GM21528 (cell line): ENCODE data around the gene ZBTB32.
"Not testable (repeated sequence)": the region's sequence is repeated elsewhere in the genome, so short reads cannot be mapped to it uniquely, and the experiment has no call there.

ENCODE experiments used
- ATAC-seq: cut with Tn5 transposase; IDR thresholded peaks from one replicate; pipeline ENCODE4 v1.9.1; 2021; ENCODE audit warnings: mild to moderate bottlenecking, moderate library complexity; ENCODE audit not compliant: unreplicated experiment, low FRiP score

Gene ZBTB32, protein sequence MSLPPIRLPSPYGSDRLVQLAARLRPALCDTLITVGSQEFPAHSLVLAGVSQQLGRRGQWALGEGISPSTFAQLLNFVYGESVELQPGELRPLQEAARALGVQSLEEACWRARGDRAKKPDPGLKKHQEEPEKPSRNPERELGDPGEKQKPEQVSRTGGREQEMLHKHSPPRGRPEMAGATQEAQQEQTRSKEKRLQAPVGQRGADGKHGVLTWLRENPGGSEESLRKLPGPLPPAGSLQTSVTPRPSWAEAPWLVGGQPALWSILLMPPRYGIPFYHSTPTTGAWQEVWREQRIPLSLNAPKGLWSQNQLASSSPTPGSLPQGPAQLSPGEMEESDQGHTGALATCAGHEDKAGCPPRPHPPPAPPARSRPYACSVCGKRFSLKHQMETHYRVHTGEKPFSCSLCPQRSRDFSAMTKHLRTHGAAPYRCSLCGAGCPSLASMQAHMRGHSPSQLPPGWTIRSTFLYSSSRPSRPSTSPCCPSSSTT

DNA sequence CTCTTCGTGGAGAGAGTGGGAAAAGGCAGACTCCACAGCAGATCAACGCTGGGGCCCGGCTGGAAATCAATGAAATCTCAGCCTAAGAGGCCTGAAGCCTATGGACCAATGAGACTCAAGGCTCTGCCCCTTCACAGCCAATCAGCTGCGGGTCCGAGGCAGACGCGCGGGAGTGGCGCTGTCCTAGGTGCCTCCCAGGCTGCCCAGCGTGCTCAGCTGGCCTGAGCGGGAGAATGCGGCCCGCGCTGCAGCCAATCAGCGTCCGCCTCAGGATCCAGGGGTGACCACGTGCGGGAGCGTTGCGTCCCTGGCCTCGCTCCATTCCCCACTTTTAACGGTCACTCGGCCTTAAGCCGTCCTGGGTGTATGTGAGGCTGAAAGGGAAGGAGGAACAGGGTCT is at the start of gene ZBTB32:
Gene ZBTB32 (plus strand): TSS at position 341 of the 400 bp plus-strand sequence. CDS start 10,069 bp downstream, outside the sequence.
- no peak for ATAC-seq

DNA sequence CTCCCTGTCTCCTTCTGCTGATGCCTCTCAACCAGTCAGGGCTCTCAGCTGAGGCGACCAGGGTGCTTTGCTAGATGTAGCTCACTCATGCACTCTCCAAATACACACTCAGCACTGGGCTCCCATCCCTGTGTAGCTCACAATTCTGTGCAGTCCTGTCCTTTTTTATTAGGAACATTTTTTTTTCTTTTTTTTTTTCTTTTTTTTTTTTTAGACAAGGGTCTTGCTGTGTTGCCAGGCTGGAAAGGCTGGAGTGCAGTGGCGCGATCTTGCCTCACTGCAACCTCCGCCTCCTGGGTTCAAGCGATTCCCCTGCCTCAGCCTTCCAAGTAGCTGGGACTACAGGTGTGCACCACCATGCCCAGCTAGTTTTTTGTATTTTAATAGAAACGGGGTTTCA is 49.5 kb upstream of the ZBTB32 start:
- not testable (repeated sequence) for ATAC-seq

DNA sequence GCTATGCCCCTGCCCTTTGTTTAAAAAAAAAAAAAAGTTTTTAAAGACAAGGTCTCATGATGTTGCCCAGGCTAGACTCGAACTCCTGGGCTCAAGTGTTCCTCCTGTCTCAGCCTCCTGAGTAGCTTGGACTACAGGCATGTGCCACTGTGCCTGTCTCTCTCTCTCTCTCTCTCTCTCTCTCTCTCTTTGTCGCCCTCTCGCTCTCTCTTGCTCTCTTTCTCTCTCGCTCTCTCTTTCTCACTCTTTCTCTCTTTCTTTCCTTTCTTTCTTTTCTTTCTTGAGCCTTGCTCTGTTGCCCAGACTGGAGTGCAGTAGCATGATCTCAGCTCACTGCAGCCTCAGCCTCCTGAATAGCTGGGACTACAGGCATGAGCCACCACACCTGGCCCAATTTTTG is 48.8 kb upstream of the ZBTB32 start:
- no peak for ATAC-seq

DNA sequence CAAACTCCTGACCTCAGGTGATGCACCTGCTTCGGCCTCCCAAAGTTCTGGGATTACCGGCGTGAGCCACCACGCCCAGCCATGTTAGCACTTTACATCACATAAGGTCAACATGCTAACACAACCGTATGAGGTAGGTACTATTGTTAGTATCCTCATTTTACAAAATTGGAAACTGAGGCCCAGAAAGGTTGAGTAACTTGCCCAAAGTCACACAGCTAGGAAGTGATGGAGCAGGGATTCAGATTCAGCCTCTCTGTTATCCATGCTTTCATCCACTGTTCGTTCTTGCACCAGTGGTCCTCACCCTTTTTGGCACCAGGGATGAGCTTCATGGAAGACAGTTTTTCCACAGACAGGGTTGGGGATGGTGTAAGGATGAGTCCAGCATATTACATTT is 47.7 kb upstream of the ZBTB32 start:
- ATAC-seq = no peak

DNA sequence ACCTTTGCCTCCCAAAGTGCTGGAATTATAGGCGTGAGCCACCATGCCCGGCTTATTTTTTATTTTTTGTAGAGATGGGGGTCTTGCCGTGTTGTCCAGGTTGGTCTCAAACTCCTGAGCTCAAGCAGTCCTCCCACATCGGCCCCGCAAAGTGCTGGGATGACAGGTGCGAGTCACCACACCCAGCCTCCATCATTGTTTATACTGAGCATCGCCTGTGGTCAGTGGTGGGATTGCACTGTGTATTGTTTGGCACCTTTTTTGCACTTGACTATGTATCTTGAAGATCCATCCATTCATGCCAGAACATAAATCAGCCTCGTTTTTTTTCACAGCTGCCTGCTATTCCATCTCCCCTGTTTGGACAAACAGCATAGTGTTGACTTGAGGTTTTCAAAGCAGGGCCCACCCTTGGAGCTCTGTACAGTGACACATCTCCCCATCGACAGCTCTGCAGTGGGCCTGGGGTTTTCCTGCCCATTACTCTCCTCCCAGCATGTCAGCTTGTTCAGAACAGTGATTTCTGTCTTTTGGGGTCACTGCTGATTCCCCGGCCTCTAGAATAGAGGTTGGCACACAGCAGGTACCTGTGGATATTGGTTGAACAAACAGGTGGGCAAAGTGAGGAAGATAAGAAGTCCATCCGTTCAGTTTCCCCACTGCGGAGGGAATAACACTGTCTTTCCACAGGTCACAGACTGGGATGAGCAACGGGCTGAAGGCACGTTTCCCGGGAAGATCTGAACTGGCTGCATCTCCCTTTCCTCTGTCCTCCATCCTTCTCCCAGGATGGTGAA is 46.3 kb upstream of the ZBTB32 start:
- ATAC-seq = no peak

DNA sequence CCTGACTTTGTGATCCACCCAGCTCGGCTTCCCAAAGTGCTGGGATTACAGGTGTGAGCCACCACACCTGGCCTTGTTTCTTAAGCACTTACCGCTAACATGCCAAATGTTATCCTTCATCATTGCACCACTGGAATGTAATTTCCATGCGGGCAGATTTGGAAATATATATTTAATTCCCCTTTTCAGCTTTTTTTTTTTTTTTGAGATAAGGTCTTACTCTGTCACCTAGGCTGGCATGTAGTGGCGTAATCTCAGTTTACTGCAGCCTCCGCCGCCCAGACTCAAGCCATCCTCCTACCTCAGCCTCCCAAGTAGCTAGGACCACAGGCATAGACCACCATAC is 42.4 kb upstream of the ZBTB32 start:
- no peak for ATAC-seq

DNA sequence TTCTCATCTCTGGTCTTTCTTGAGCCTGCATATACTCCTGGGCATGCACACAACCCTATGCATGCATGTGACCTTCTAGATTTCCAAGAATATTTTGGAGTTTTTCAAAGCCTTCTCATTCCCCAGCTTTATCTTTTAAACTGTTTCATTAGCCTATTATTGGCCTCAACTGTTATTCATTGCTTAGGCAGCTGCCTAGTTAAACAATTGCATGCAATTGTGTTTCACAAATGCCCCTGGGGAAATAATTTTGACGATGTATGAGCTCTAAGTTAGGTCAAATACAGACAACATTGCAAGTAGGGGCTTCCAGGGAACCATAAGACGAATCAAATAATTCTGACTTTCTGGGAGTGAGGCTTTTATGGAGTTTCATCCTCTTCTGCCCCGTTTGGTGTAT is 40.4 kb upstream of the ZBTB32 start:
- ATAC-seq = no peak

DNA sequence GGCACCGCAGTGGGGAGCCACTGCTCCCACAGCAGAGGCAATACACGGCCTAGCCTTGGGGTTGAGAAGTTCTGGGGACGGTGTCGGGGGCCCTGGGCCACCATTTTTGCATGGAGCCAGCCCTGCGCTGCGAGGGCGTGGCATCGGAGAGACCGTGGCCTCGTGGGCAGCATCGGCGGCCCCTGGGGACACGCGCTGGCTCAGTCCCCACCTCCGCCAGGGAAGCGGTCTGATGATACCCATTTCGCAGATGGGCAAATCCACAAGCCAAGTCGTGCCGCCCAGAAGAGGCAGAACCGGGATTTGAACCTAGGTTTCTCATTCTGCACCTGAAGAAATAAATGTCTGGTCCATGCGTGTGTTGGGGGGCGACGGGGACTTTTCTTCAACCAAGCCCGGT is 39.2 kb upstream of the ZBTB32 start:
- no peak for ATAC-seq

DNA sequence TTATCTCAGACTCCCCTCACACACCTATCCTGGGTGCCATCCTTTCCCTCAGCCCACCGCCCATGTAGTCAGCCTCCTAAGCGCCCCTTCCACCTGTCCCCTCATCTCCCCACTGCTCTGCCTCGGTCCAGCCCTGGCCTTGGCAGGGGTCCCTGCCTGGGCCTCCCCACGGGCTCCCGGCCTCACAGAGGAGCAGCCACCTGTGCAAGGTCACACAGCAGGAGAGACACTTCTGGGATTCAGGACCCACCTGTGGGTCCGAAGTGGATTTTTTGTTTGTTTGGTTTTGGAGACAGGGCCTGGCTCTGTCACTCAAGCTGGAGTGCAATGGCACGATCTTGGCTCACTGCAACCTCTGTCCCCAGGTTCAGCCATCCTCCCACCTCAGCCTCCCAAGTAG is 38.8 kb upstream of the ZBTB32 start:
- no peak for ATAC-seq

DNA sequence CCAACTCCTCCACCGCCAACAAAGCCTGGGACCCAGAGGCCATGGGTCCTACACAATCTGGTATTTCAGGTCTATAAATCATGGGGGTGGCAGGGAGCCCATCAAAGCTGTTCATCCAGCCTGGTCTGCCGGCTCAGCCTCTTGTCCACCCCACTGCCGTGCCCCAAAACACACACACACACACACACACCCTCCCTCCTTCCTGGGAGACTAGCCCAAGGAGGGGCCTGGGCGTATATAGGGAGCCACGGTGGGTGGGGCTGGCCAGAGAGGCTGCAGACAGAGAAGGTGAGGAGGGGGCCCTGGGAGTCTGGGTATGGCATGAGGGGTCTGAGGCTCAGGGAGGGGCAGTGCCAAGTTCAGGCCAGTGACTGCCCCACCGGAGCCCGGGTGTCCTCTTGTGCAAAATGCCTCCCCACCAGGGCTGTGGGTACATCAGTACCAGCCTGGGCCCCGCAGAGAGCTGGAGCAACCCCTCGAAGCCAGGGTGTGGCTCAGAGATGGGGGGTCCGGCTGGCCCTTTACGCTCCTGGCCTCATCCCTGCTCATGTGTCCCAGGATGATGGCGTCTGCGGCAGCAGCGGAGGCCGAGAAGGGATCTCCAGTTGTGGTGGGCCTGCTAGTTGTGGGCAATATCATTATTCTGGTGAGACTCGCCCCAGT is 38.0 kb upstream of the ZBTB32 start, which contains the start of gene UPK1A:
Gene UPK1A (plus strand): TSS at position 267 of the 663 bp plus-strand sequence. CDS start 296 bp downstream, at position 563.
- no peak for ATAC-seq

DNA sequence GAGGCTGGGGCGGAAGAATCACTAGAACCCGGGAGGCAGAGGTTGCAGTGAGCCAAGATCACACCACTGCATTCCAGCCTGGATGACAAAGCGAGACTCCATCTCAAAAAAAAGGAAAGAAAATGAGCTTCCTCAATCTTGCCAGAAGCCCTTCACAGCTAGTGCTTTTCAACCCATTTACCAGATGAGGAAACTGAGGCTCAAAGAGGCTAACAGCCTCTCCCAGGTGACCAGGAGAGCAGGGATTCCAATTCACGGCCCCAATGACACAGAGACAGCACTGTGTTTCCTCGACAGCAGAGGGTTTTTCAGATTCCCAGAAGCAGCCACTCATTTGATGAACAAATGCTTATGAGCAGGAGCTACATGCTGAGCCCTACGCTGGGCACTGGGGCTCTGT is 34.8 kb upstream of the ZBTB32 start:
- no peak for ATAC-seq

DNA sequence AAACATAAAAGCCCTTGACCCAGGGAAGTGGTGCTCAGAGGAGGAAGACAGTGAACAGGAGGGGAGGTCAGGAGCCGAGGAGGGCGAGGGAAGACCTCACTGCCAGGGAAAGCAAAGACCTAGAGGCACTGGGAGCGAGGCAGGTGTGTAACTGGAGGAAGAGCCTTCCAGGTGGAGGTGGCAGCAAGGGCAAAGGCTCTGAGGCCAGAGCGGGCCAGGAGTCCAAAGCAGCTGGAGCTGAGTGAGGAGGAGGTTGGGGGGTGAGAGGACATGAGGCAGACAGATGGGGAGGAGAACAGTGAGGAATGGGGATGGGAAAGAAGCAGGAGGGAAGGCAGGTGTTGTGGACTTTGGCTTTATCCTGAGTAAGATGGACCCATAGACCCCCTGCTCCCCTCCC is 34.4 kb upstream of the ZBTB32 start:
- no peak for ATAC-seq

DNA sequence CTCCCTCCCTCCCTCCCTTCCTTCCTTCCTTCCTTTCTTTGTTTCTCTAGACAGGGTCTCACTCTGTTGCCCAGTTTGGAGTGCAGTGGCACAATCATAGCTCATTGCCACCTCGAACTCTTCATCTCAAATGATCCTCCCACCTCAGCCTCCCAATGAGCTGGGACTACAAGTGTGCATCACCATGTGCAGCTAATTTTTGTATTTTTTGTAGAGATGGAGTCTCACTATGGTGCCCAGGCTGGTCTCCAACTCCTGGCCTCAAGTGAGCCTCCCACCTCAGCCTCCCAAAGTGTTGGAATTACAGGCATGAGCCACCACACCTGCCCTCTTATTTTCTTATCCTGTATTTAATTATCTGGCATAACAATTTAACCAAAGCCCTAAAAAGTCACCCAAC is 33.7 kb upstream of the ZBTB32 start:
- no peak for ATAC-seq

DNA sequence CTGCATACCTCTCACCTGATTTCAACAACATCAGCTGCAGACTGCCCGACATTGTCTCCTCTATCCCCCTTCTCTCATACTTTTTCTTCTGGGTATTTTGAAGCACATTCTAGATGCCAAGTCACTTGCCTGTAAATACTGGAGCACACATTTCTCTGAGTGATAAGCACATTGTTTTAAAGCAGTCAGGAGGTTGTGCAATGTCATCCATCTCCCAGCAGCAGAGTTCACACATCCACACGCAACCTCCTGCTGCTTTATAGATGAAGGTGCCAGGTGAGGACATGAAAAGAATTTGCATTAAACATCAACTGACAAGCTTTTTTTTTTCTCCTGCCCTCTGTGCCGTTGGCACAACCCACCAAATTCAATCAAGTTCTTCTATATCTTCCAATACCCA is 32.5 kb upstream of the ZBTB32 start:
- no peak for ATAC-seq

DNA sequence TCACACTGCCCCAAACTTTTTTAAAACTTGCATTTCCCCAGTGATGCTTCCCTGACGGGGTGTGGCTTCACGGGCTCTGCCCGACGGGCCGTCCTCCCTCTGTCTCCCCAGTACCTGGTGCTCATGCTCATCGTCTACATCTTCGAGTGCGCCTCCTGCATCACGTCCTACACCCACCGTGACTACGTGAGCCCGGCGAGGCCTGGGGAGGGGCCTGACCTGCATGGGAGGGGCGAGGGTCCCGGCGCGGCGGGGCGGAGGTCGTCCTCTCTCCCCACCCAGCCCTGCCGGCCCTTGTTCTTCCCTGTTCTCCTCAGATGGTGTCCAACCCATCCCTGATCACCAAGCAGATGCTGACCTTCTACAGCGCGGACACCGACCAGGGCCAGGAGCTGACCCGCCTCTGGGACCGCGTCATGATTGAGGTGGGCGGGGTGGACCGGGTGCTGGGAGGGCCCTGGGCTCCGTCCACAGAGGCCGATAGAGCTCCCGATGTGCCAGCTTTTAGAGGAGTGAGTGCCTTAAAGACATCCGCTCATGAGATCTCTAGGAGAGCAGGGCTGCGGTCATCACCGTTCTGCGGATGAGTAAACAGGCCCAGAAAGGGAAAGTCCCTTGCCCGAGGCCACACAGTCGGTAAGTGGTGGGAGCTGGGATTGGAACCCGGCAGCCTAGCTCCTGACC is 31.1 kb upstream of the ZBTB32 start:
- no peak for ATAC-seq

DNA sequence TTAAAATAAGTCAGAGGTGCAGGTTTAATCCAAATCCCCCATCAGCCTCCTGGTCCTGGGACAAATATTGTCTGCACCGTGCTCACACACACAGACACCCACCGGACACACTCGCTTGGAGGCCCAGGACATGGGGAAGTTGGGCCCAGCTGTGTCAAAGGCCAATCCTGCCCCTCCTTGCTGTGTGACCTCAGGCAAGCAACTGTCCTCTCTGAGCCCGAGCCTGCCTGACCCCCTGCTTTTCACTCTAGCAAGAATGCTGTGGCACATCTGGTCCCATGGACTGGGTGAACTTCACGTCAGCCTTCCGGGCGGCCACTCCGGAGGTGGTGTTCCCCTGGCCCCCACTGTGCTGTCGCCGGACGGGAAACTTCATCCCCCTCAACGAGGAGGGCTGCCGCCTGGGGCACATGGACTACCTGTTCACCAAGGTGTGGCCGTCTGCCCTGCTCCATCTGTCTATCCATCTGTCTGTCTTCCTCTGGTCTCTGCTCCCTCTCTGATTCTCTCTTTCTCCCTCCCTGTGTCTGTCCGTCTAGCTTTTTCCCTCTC is 28.7 kb upstream of the ZBTB32 start:
- no peak for ATAC-seq

DNA sequence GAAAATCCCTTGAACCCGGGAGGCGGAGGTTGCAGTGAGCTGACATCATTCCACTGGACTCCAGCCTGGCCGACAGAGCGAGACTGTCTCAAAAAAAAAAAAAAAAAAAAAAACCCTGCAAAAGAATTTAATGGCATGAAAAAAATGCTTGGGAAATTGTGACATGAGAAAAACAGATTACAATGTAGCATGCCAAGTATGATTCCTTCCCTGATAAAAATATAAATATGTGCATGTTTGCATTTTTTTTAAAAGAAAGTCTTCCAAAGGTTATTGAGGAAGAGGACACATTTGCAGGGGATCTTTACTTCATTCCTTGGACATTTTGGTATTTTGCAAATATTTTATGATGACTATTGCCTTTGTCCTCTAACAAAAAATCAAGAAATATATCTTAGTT is 14.5 kb upstream of the ZBTB32 start:
- ATAC-seq = no peak

DNA sequence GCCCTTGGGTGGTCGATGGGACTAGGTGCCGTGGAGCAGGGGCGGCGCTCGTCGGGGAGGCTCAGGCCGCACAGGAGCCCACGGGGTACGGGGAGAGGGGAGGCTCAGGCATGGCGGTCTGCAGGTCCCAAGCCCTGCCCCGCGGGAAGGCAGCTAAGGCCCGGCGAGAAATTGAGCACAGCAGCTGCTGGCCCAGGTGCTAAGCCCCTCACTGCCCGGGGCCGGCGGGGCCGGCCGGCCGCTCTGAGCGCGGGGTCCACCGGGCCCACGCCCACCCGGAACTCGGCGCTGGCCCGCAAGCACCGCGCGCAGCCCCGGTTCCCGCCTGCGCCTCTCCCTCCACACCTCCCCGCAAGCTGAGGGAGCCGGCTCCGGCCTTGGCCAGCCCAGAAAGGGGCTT is 13.3 kb upstream of the ZBTB32 start:
- not testable (repeated sequence) for ATAC-seq

DNA sequence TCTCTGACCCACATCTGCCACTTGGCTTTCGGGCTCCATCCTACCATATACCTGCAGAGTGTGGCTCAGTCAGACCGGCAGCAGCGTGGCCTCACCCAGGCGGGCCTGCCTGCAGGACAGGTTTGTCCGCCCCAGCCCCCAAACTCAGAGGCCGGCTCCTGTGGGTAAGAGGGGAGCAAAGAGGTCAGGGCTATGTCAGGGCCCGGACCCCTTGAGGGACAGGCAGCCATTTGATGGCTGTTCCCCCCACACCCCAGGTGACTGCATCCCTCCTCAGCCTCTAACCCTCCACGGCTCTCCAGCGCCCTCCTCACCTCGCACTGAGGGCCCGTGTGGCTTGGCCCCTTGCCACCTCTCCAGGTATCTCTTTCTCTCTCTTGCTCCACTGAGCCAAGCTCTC is 12.3 kb upstream of the ZBTB32 start:
- ATAC-seq = no peak

DNA sequence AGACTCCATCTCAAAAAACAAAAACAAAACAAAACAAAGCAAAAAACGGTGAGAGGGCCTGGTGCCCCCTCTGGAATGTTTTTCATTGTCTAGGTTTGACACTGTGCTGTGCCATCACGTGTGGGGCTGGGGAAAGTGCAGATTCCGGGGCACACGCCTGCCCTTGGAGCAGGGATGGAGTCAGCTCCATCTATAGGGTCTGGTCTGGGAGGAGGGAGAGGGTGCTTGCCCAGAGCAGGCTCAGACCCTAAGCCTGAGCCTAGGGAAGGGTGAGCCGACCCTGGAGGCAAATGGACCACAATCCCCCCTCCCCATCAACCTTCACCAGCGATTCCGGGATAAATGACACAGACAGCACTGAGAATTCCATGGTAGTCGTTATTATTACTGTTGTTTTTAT is 10.9 kb upstream of the ZBTB32 start:
- ATAC-seq = no peak
